H1 (cell line): ENCODE results near the gene OOSP4A. TPM values are rescaled to one million over a fixed set of nuclear protein-coding genes. Genes with fewer than 3 reads are reported as not detected.

Experiments used
- CTCF ChIA-PET: fragments of 300-600 bp; sonication (Branson Sonifier 250); formaldehyde crosslinking; loops from one replicate; lab custom pipeline; 2021; ENCODE audit not compliant: partially characterized antibody; lab: Charles Lee
- POLR2A ChIA-PET: fragments of 300-600 bp; sonication (Branson Sonifier 250); formaldehyde crosslinking; loops from one replicate; lab custom pipeline; 2021; ENCODE audit warnings: inconsistent platforms; ENCODE audit not compliant: partially characterized antibody; lab: Charles Lee
- DNase-seq, 2 experiments: peaks; one replicate each; pipeline versions ENCODE4 v3.0.0 to v3.0.0-alpha.2; 2010 to 2022; ENCODE audit warnings: low spot score in 2 of 2, low read depth in 1 of 2, mixed read lengths in 1 of 2
- FAIRE-seq: peaks from 2 replicates; lab custom pipeline; 2011; peaks lifted over from hg19 to GRCh38; lab: Jason Lieb, UNC
- H2AFZ ChIP-seq: 2 replicates; pipeline ENCODE4 v1.8.1; 2012; ENCODE audit warnings: low read length, inconsistent platforms
- H2AK5ac ChIP-seq: 2 replicates; pipeline ENCODE4 v1.6.1; 2013; ENCODE audit warnings: low read depth, low read length
- H2BK120ac ChIP-seq: replicated peaks from 2 replicates; pipeline ENCODE3; 2013; ENCODE audit warnings: low read depth, low read length, inconsistent platforms
- H2BK12ac ChIP-seq: 2 replicates; pipeline ENCODE4 v1.6.1; 2013; ENCODE audit warnings: low read depth, low read length
- H2BK15ac ChIP-seq: 2 replicates; pipeline ENCODE4 v1.6.1; 2013; ENCODE audit warnings: low read length
- H2BK20ac ChIP-seq: 2 replicates; pipeline ENCODE4 v1.6.1; 2013; ENCODE audit warnings: low read length
- H2BK5ac ChIP-seq: 2 replicates; pipeline ENCODE4 v1.6.1; 2013; ENCODE audit warnings: low read depth, low read length
- H3K14ac ChIP-seq: 2 replicates; pipeline ENCODE4 v1.6.1; 2013; ENCODE audit warnings: inconsistent platforms; ENCODE audit not compliant: insufficient read length
- H3K18ac ChIP-seq: 2 replicates; pipeline ENCODE4 v1.6.1; 2013; ENCODE audit warnings: low read length; ENCODE audit errors: extremely low read depth
- H3K23ac ChIP-seq: 2 replicates; pipeline ENCODE4 v1.6.1; 2013; ENCODE audit warnings: inconsistent platforms; ENCODE audit not compliant: insufficient read length
- H3K23me2 ChIP-seq: 2 replicates; pipeline ENCODE4 v1.6.1; 2013; ENCODE audit warnings: low read depth, low read length
- H3K27ac ChIP-seq: 2 replicates; pipeline ENCODE4 v1.6.1; 2011; ENCODE audit warnings: low read depth, low read length, inconsistent platforms
- H3K27me3 ChIP-seq, 4 experiments: replicated peaks in 1 of 4; 1 replicate in 1 of 4; 2 replicates in 3 of 4; pipeline versions ENCODE4 v1.6.1 to v1.8.1; 2011 to 2013; ENCODE audit warnings: low read length in 3 of 4, mild to moderate bottlenecking in 3 of 4, inconsistent platforms in 2 of 4, mixed read lengths in 2 of 4, moderate library complexity in 1 of 4; ENCODE audit not compliant: control insufficient read depth in 3 of 4, insufficient read depth in 3 of 4; ENCODE audit errors: extremely low read depth in 1 of 4
- H3K36me3 ChIP-seq, 4 experiments: 2 replicates each; pipeline versions ENCODE4 v1.6.1 to v1.8.1; 2011 to 2013; ENCODE audit warnings: mild to moderate bottlenecking in 4 of 4, low read length in 3 of 4, moderate library complexity in 2 of 4, control low read depth in 1 of 4, inconsistent platforms in 1 of 4; ENCODE audit not compliant: insufficient read depth in 4 of 4, control insufficient read depth in 2 of 4
- H3K4ac ChIP-seq: replicated peaks from 2 replicates; pipeline ENCODE3; 2013; ENCODE audit warnings: low read length, low read depth, mixed read lengths, inconsistent platforms; ENCODE audit not compliant: insufficient read length
- H3K4me1 ChIP-seq, 4 experiments: replicated peaks in 1 of 4; 1 replicate in 1 of 4; 2 replicates in 3 of 4; pipeline versions ENCODE4 v1.6.1 to v1.8.1; 2011 to 2013; ENCODE audit warnings: low read length in 3 of 4, inconsistent platforms in 2 of 4, mixed read lengths in 1 of 4; ENCODE audit not compliant: insufficient read depth in 4 of 4, control insufficient read depth in 3 of 4
- H3K4me2 ChIP-seq, 2 experiments: 2 replicates each; pipeline versions ENCODE4 v1.6.1 to v1.8.1; 2011 to 2013; ENCODE audit warnings: low read depth in 2 of 2, low read length in 2 of 2, control low read depth in 1 of 2, inconsistent platforms in 1 of 2, mild to moderate bottlenecking in 1 of 2; ENCODE audit not compliant: insufficient read depth in 1 of 2
- H3K4me3 ChIP-seq, 4 experiments: fragments of 200-600, 300-600 bp in 1 of 4; sonication (generic), shearing (Covaris generic), sonication (Bioruptor Twin) in 1 of 4; 2 replicates each; pipeline versions ENCODE4 v1.5.1 to v1.8.1; 2011 to 2016; ENCODE audit warnings: low read length in 4 of 4, low read depth in 3 of 4, control low read depth in 2 of 4, inconsistent platforms in 2 of 4, mild to moderate bottlenecking in 2 of 4, mixed read lengths in 1 of 4, moderate library complexity in 1 of 4; ENCODE audit not compliant: insufficient read depth in 2 of 4; ENCODE audit errors: extremely low read depth in 1 of 4
- H3K56ac ChIP-seq: replicated peaks from 2 replicates; pipeline ENCODE3; 2013; ENCODE audit warnings: low read depth, mild to moderate bottlenecking, mixed read lengths, low read length, inconsistent platforms; ENCODE audit not compliant: insufficient read length
- H3K79me1 ChIP-seq: 2 replicates; pipeline ENCODE4 v1.6.1; 2013; ENCODE audit warnings: low read depth, low read length, control low read depth
- H3K79me2 ChIP-seq, 2 experiments: 2 replicates each; pipeline versions ENCODE4 v1.6.1 to v1.8.1; 2012 to 2013; ENCODE audit warnings: low read length in 2 of 2, mild to moderate bottlenecking in 2 of 2, inconsistent platforms in 1 of 2; ENCODE audit not compliant: insufficient read depth in 2 of 2, control insufficient read depth in 1 of 2
- H3K9ac ChIP-seq, 4 experiments: replicated peaks in 1 of 4; 1 replicate in 1 of 4; 2 replicates in 3 of 4; pipeline versions ENCODE4 v1.6.1 to v1.8.1; 2011 to 2013; ENCODE audit warnings: low read depth in 3 of 4, low read length in 3 of 4, control low read depth in 2 of 4, mild to moderate bottlenecking in 2 of 4, moderate library complexity in 2 of 4, inconsistent platforms in 1 of 4; ENCODE audit errors: extremely low read depth in 1 of 4
- H3K9me3 ChIP-seq, 2 experiments: 2 replicates each; pipeline versions ENCODE4 v1.6.1 to v1.8.1; 2012 to 2013; ENCODE audit warnings: mild to moderate bottlenecking in 2 of 2, moderate library complexity in 2 of 2, control low read depth in 1 of 2, inconsistent platforms in 1 of 2, low read depth in 1 of 2, low read length in 1 of 2, mixed read lengths in 1 of 2; ENCODE audit not compliant: insufficient read depth in 2 of 2
- H4K20me1 ChIP-seq, 2 experiments: replicated peaks in 1 of 2; 2 replicates each; pipeline versions ENCODE3 to v1.8.1; 2011 to 2013; ENCODE audit warnings: inconsistent platforms in 2 of 2, low read length in 2 of 2, mild to moderate bottlenecking in 1 of 2; ENCODE audit not compliant: insufficient read depth in 2 of 2, control insufficient read depth in 1 of 2
- H4K5ac ChIP-seq: 2 replicates; pipeline ENCODE4 v1.6.1; 2013; ENCODE audit warnings: low read length, low read depth, mixed read lengths, inconsistent platforms; ENCODE audit not compliant: insufficient read length
- H4K8ac ChIP-seq: 2 replicates; pipeline ENCODE4 v1.8.0; 2013; ENCODE audit warnings: mild to moderate bottlenecking, moderate library complexity, low read length, inconsistent platforms; ENCODE audit not compliant: insufficient read depth; ENCODE audit errors: extremely low read depth
- H4K91ac ChIP-seq: replicated peaks from 2 replicates; pipeline ENCODE3; 2013; ENCODE audit warnings: low read length, mixed read lengths, inconsistent platforms; ENCODE audit not compliant: insufficient read length
- CBX8 ChIP-seq: fragments of 300-800, 300-1000 bp; sonication (generic); IDR thresholded peaks from 2 replicates; pipeline ENCODE4 v1.7.1; 2016; ENCODE audit warnings: low read depth, low read length, borderline replicate concordance
- EP300 ChIP-seq, 2 experiments: IDR thresholded peaks; 1 replicate in 1 of 2; 2 replicates in 1 of 2; pipeline ENCODE4 v1.6.1; 2011 to 2012; ENCODE audit warnings: low read depth in 2 of 2, low read length in 2 of 2, mild to moderate bottlenecking in 2 of 2, borderline replicate concordance in 1 of 2, inconsistent platforms in 1 of 2, moderate library complexity in 1 of 2
- GABPA ChIP-seq: IDR thresholded peaks from 2 replicates; pipeline ENCODE4 v1.6.1; 2011; ENCODE audit warnings: mild to moderate bottlenecking, low read length, moderate library complexity, borderline replicate concordance; ENCODE audit not compliant: insufficient read depth
- KDM4A ChIP-seq: IDR thresholded peaks from one replicate; pipeline ENCODE4 v1.7.1; 2012; ENCODE audit warnings: low read depth, mild to moderate bottlenecking, moderate library complexity, low read length, inconsistent platforms; ENCODE audit not compliant: severe bottlenecking
- NANOG ChIP-seq: IDR thresholded peaks from 2 replicates; pipeline ENCODE4 v1.6.1; 2011; ENCODE audit warnings: low read length, low read depth, mild to moderate bottlenecking, inconsistent platforms; ENCODE audit not compliant: insufficient read depth, poor library complexity, severe bottlenecking
- POLR2AphosphoS5 ChIP-seq: IDR thresholded peaks from 2 replicates; pipeline ENCODE4 v1.6.1; 2011; ENCODE audit warnings: low read depth, low read length
- SAP30 ChIP-seq: fragments of 300-600 bp; sonication (generic); IDR thresholded peaks from 2 replicates; pipeline ENCODE4 v1.7.1; 2012; ENCODE audit warnings: low read length, moderate library complexity, mild to moderate bottlenecking, inconsistent platforms; ENCODE audit not compliant: insufficient read depth, insufficient replicate concordance
- SIRT6 ChIP-seq: IDR thresholded peaks from one replicate; pipeline ENCODE4 v1.7.1; 2012; ENCODE audit warnings: low read length, inconsistent platforms
- SRF ChIP-seq: IDR thresholded peaks from 2 replicates; pipeline ENCODE4 v1.6.1; 2011; ENCODE audit warnings: mild to moderate bottlenecking, low read depth, low read length, moderate library complexity
- USF2 ChIP-seq: IDR thresholded peaks from 2 replicates; pipeline ENCODE4 v1.6.1; 2011; ENCODE audit warnings: low read length, improper control_type of control experiment
- WGBS, 2 experiments: shearing (Covaris generic) in 1 of 2; methylation state at CpG; one replicate each; pipeline versions ENCODE4 v1.1.6 to v1.1.7; 2013 to 2015; ENCODE audit warnings: low lambda C conversion rate in 2 of 2, mixed read lengths in 2 of 2, inconsistent platforms in 1 of 2, low coverage in 1 of 2, missing lambda C conversion rate in 1 of 2; ENCODE audit not compliant: insufficient replicate concordance in 2 of 2, insufficient coverage in 1 of 2, insufficient read length in 1 of 2; ENCODE audit errors: extremely low coverage in 1 of 2, missing lambda C conversion rate in 1 of 2; 5-methylcytosine and 5-hydroxymethylcytosine counted together
- polyA plus RNA-seq, 7 experiments: library from polyadenylated mRNA; depleted of rRNA in 3 of 7; stranded (reverse) in 5 of 7; unstranded in 2 of 7; fragments of >200 nt in 5 of 7; fragments of 200-250 nt in 2 of 7; gene quantifications; 1 replicate in 5 of 7; 2 replicates in 1 of 7; 4 replicates in 1 of 7; pipeline versions ENCODE4 v1.2.1 to v1.2.3, GENCODE V29; 2011 to 2013; ENCODE audit warnings: missing spikeins in 2 of 7, mixed read lengths in 2 of 7
- total RNA-seq: library from RNA; stranded (reverse); fragmentation: NEBNext Ultra II Directional; extraction: Animal tissue kit (Norgen Biotek cat#: 25700); gene quantifications from 2 replicates; pipeline ENCODE4 v1.2.1, GENCODE V29; 2021
- TF ChIP-seq, protein P1 (sequence below): IDR thresholded peaks from 2 replicates; pipeline ENCODE4 v1.6.1; 2012; ENCODE audit warnings: inconsistent platforms

OOSP4A gene
- total and polyA plus RNA-seq, 2 of the 8 experiments (the other 6 are each of a cell fraction or from before 2014, with no cell fraction given): not detected

- no peaks in the 10 kb centered on the region for H3K36me3 ChIP-seq
- no peak overlapping the region for H3K27ac ChIP-seq
- no peak overlapping the region for H3K4me3 ChIP-seq
- no peak overlapping the region for H2BK120ac ChIP-seq
- H3K4ac ChIP-seq: no peak overlapping the region
- no peak overlapping the region for H3K23ac ChIP-seq
- no peak overlapping the region for H3K18ac ChIP-seq
- ChIA-PET CTCF (interaction anchor here (0.7 kb wide), 1 partner anchor 9 kb away, joined by 3 read pairs; the partner anchor contains the start of gene OOSP4A), POLR2A (no interaction called here)
- H3K9ac ChIP-seq: no peak overlapping the region
- H3K14ac ChIP-seq: no peak overlapping the region
- no peak overlapping the region for H2BK12ac ChIP-seq
- no peak overlapping the region for H4K5ac ChIP-seq
- FAIRE-seq (no peak), DNase-seq (no peak)
- H3K56ac ChIP-seq: no peak overlapping the region
- no peak overlapping the region for H2BK5ac ChIP-seq
- no peaks in the 10 kb centered on the region for H3K27me3 ChIP-seq
- no peaks in the 10 kb centered on the region for H3K4me1 ChIP-seq
- no peak overlapping the region for H3K4me2 ChIP-seq
- H4K91ac ChIP-seq: no peak overlapping the region
- no peaks in the 10 kb centered on the region for H3K79me1 ChIP-seq
- no peak for TF ChIP-seq POLR2AphosphoS5
- TF ChIP-seq EP300 (IDR thresholded peaks at IDR 0.05; ENCODE audit: borderline replicate concordance in 1 of 2, low read depth in 2 of 2, low read length in 2 of 2): no peak
- TF ChIP-seq CBX8: no peak
- no peak for TF ChIP-seq SRF
- TF ChIP-seq, protein P1, sequence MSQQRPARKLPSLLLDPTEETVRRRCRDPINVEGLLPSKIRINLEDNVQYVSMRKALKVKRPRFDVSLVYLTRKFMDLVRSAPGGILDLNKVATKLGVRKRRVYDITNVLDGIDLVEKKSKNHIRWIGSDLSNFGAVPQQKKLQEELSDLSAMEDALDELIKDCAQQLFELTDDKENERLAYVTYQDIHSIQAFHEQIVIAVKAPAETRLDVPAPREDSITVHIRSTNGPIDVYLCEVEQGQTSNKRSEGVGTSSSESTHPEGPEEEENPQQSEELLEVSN: no peak
- no peak for TF ChIP-seq KDM4A
- TF ChIP-seq USF2: no peak
- TF ChIP-seq GABPA: no peak
- no peak for TF ChIP-seq SIRT6
- TF ChIP-seq NANOG: no peak
- TF ChIP-seq SAP30: no peak
- no peaks in the 10 kb centered on the region for H4K20me1 ChIP-seq
- H2BK20ac ChIP-seq: no peak overlapping the region
- H2BK15ac ChIP-seq: no peak overlapping the region
- H4K8ac ChIP-seq: no peak overlapping the region
- H3K79me2 ChIP-seq: no peaks in the 10 kb centered on the region
- H2AFZ ChIP-seq: no peak overlapping the region
- H2AK5ac ChIP-seq: no peak overlapping the region
- 95% methylated on average over 3 of the region's 3 CpGs; no CpG with 5 or more reads in 1 of the 2 experiments for WGBS, 2 experiments
- no peaks in the 10 kb centered on the region for H3K9me3 ChIP-seq
- H3K23me2 ChIP-seq: no peaks in the 10 kb centered on the region
Observed at GRCh38 chr11:59954219-59954847, 9.5 kb upstream of the OOSP4A start.
